Hepatocyte (in vitro differentiated cells): ENCODE results near the gene PTH1R. TPM values are rescaled to one million over a fixed set of nuclear protein-coding genes. Genes with fewer than 3 reads are reported as not detected.

Experiments
- DNase-seq: peaks from one replicate; pipeline ENCODE4 v3.0.0-alpha.2; 2016; ENCODE audit warnings: low spot score
- H2AFZ ChIP-seq: fragments of 200-600 bp; sonication (generic); 2 replicates; pipeline ENCODE4 v1.6.0; 2016; ENCODE audit warnings: antibody characterized with exemption, mild to moderate bottlenecking
- H3K27ac ChIP-seq: fragments of 200-600 bp; sonication (generic); 2 replicates; pipeline ENCODE4 v1.5.1; 2016; ENCODE audit warnings: mild to moderate bottlenecking
- H3K27me3 ChIP-seq: fragments of 200-600 bp; sonication (generic); 2 replicates; pipeline ENCODE4 v1.6.1; 2016
- H3K36me3 ChIP-seq: fragments of 200-600 bp; sonication (generic); replicated peaks from 2 replicates; pipeline ENCODE4 v1.5.1; 2016; ENCODE audit warnings: low read depth; ENCODE audit not compliant: insufficient read depth
- H3K4me1 ChIP-seq: fragments of 200-600 bp; sonication (generic); 2 replicates; pipeline ENCODE4 v1.5.1; 2016; ENCODE audit warnings: mild to moderate bottlenecking, moderate library complexity; ENCODE audit not compliant: insufficient read depth
- H3K4me2 ChIP-seq: fragments of 200-600 bp; sonication (generic); 2 replicates; pipeline ENCODE4 v1.6.0; 2016
- H3K4me3 ChIP-seq: fragments of 200-600 bp; sonication (generic); 2 replicates; pipeline ENCODE4 v1.5.1; 2016; ENCODE audit warnings: mild to moderate bottlenecking
- H3K79me2 ChIP-seq: fragments of 200-600 bp; sonication (generic); 2 replicates; pipeline ENCODE4 v1.6.0; 2017; ENCODE audit warnings: mild to moderate bottlenecking
- H3K9me2 ChIP-seq: fragments of 200-600 bp; sonication (generic); replicated peaks from 2 replicates; pipeline ENCODE4 v1.6.0; 2017; ENCODE audit warnings: mild to moderate bottlenecking; ENCODE audit not compliant: insufficient read depth
- H3K9me3 ChIP-seq: fragments of 200-600 bp; sonication (generic); 2 replicates; pipeline ENCODE4 v1.5.1; 2016; ENCODE audit warnings: low read depth, mild to moderate bottlenecking
- H4K20me1 ChIP-seq: fragments of 200-600 bp; sonication (generic); 2 replicates; pipeline ENCODE4 v1.6.0; 2016; ENCODE audit warnings: mild to moderate bottlenecking; ENCODE audit not compliant: insufficient read depth, poor library complexity, severe bottlenecking
- EZH2 ChIP-seq: fragments of 200-600 bp; sonication (generic); IDR thresholded peaks from 2 replicates; pipeline ENCODE4 v1.6.1; 2016; ENCODE audit warnings: antibody characterized with exemption, mild to moderate bottlenecking, borderline replicate concordance
- EZH2phosphoT487 ChIP-seq: fragments of 200-600 bp; sonication (generic); IDR thresholded peaks from one replicate; pipeline ENCODE4 v1.6.1; 2018; ENCODE audit warnings: antibody characterized with exemption, mild to moderate bottlenecking, low read depth, moderate library complexity; ENCODE audit not compliant: unreplicated experiment, severe bottlenecking
- WGBS: methylation state at CpG from one replicate; pipeline ENCODE4 v1.1.6; 2016; ENCODE audit warnings: low lambda C conversion rate; ENCODE audit errors: missing lambda C conversion rate; 5-methylcytosine and 5-hydroxymethylcytosine counted together
- polyA plus RNA-seq: library from polyadenylated mRNA; unstranded; fragments of >200 nt; fragmentation: Nextera tagmentation; extraction: Ambion mirVana; gene quantifications from 2 replicates; pipeline ENCODE4 v1.2.1, GENCODE V29; 2016
- total RNA-seq: library from RNA; depleted of rRNA; stranded (reverse); fragments of >200 nt; gene quantifications from 2 replicates; pipeline ENCODE4 v1.2.3, GENCODE V29; 2014
- TF ChIP-seq, protein P1 (sequence below): fragments of 200-600 bp; sonication (generic); IDR thresholded peaks from 2 replicates; pipeline ENCODE4 v1.5.1; 2016; ENCODE audit warnings: antibody characterized with exemption, mild to moderate bottlenecking; ENCODE audit not compliant: poor library complexity

Gene PTH1R
- total and polyA plus RNA-seq, 2 experiments from 2014 or later: 14.5 to 31.0 TPM

DNA sequence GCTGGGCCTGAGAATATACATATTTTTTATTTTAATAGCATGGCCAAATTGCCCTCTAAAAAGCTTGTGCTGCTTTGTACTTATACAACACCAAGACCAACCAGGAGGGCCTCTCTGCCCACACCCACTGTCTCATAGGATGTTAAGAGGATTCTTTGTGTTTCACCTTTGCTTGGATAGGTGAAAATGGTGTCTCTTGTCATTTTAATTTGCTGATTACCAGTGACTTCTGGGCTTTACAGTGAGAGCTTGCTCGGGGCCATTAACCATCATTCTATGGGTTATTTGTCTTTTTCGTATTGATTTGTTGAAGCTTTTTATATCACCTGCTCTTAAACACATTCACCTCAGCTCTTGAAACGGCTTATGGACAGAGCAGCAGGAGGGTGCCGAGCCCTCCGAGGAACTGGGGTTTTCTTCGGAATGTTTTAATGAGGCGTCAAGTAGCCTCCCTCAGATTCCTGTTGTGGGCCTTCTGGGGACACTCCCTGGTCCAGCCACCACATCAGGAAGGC, 10.5 kb downstream of the PTH1R start:
- no peaks in the 10 kb centered on the region for H3K9me2 ChIP-seq
- peaks cover 18% of the 10 kb centered on the region for H3K27me3 ChIP-seq
- peaks cover 23% of the 10 kb centered on the region for H3K4me1 ChIP-seq
- no peaks in the 10 kb centered on the region for H3K36me3 ChIP-seq
- H3K79me2 ChIP-seq: peaks cover 21% of the 10 kb centered on the region
- H2AFZ ChIP-seq: no peak overlapping the region
- no peak overlapping the region for H3K4me3 ChIP-seq
- no peak for TF ChIP-seq EZH2
- TF ChIP-seq, protein P1, sequence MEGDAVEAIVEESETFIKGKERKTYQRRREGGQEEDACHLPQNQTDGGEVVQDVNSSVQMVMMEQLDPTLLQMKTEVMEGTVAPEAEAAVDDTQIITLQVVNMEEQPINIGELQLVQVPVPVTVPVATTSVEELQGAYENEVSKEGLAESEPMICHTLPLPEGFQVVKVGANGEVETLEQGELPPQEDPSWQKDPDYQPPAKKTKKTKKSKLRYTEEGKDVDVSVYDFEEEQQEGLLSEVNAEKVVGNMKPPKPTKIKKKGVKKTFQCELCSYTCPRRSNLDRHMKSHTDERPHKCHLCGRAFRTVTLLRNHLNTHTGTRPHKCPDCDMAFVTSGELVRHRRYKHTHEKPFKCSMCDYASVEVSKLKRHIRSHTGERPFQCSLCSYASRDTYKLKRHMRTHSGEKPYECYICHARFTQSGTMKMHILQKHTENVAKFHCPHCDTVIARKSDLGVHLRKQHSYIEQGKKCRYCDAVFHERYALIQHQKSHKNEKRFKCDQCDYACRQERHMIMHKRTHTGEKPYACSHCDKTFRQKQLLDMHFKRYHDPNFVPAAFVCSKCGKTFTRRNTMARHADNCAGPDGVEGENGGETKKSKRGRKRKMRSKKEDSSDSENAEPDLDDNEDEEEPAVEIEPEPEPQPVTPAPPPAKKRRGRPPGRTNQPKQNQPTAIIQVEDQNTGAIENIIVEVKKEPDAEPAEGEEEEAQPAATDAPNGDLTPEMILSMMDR: no peak
- TF ChIP-seq EZH2phosphoT487: no peak
- H3K27ac ChIP-seq: no peak overlapping the region
- DNase-seq: no peak
- 49% methylated on average over 7 of the region's 7 CpGs for WGBS
- peaks cover 9% of the 10 kb centered on the region for H4K20me1 ChIP-seq
- H3K9me3 ChIP-seq: no peaks in the 10 kb centered on the region
- no peak overlapping the region for H3K4me2 ChIP-seq

DNA sequence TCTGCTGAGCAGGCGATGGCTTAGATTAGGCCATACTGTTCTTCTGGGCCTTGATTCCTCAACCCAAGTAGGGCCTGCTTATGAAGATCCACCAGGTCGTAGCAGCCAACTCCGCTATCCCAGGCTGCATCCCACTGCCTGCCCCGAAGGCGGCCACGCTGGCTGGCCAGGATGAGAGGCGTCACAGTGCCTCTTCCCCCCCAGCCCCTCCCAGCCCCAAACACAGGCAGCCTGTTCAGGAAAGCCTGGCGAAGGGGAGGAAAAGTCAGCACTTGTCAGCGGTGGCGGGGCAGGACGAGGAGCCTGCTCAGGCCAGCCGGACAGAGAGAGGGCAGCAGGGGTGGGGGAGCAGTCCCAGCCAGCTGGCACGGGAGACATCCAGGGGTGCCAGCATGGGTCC, 11.2 kb downstream of the PTH1R start:
- 84% methylated on average over 8 of the region's 13 CpGs for WGBS
- peaks cover 14% of the 10 kb centered on the region for H3K27me3 ChIP-seq

DNA sequence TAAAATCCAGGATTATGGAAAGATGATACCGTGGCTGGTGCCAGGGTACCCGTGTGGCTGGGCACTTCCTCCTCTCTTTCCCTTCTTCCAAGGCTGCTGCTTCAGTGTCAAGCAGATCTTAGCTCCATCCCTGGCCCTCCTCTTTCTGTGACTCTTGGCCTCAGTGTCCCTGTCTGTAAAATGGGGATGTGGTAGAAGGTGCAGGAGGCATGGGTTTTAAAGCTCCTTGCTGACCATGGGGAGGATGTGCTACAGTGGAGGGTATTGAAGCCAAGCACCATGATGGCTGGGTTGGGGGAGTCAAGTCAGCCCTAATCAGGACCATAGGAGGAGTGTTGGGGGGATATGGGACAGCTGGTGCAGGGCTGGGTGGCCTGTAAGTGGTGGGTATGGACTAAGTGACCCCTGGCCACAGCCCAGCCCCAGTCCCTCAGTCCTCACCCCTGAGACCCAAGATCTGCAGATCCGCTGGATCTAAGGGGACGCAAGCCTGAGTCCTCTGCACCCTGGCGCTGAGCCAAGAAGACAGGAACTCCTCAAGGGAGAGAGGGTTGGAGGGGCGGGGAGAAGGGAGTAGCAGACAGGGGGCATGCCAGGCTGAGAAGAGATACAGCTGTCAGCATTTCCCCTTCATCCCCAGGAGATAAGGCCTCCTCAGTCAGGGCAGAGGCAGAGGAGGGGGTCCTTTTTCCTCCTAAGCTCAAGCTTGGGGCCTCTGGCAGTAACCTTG, 12.0 kb downstream of the PTH1R start:
- no peak overlapping the region for H3K4me3 ChIP-seq
- no peak overlapping the region for H3K27ac ChIP-seq
- no peak for TF ChIP-seq EZH2phosphoT487
- no peak for TF ChIP-seq EZH2
- TF ChIP-seq, protein P1: no peak
- 73% methylated on average over 6 of the region's 6 CpGs for WGBS
- peaks cover 10% of the 10 kb centered on the region for H4K20me1 ChIP-seq
- peaks cover 14% of the 10 kb centered on the region for H3K79me2 ChIP-seq
- H3K9me2 ChIP-seq: no peaks in the 10 kb centered on the region
- DNase-seq: peak; percentile 59
- H3K4me1 ChIP-seq: peaks cover 26% of the 10 kb centered on the region
- peaks cover 6% of the 10 kb centered on the region for H3K27me3 ChIP-seq
- no peak overlapping the region for H3K4me2 ChIP-seq
- no peak overlapping the region for H2AFZ ChIP-seq
- no peaks in the 10 kb centered on the region for H3K36me3 ChIP-seq
- H3K9me3 ChIP-seq: no peaks in the 10 kb centered on the region

More for the DNA sequence above, 11.2 kb downstream of the PTH1R start:
- no peak overlapping the region for H3K4me2 ChIP-seq
- no peaks in the 10 kb centered on the region for H3K9me2 ChIP-seq
- no peak for DNase-seq
- H3K36me3 ChIP-seq: no peaks in the 10 kb centered on the region
- peaks cover 10% of the 10 kb centered on the region for H4K20me1 ChIP-seq
- H3K27ac ChIP-seq: no peak overlapping the region
- H2AFZ ChIP-seq: no peak overlapping the region
- H3K4me3 ChIP-seq: no peak overlapping the region
- peaks cover 18% of the 10 kb centered on the region for H3K79me2 ChIP-seq
- TF ChIP-seq EZH2 (no peak), EZH2phosphoT487 (no peak)
- TF ChIP-seq, protein P1: no peak
- H3K4me1 ChIP-seq: peaks cover 26% of the 10 kb centered on the region
- H3K9me3 ChIP-seq: no peaks in the 10 kb centered on the region
